ENCODE data around the gene PGPEP1. TPM values are rescaled to one million over a fixed set of nuclear protein-coding genes. Genes with fewer than 3 reads are reported as not detected.

Gene PGPEP1
- total and polyA plus RNA-seq, 11 donors, result 22.5 to 58.6 (median 43.6) TPM

DNA sequence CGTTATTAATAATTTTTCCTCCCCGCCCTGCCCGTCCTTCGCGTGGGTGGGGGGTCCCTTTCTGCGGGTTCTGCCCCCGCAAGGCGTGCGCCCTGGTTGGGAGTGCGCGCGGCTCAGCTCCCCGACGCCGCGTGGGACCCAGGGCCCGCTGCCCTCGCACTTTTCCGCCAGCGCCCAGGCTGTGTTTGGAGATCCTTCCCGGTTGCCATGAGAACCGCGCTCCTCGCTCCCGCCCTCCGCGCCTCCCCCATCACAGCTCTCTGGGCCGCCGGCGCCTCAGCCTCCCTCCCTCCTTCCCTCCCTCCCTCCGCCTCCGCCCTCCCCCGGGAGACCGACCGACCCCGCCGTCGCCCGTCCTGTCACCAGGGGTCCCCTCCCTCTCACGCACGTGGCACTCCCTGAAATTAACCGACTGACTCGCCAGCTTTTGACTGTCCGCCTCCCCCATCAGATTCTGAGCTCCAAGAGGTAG lies 76.4 kb downstream of the PGPEP1 start:
- no peaks in the 10 kb centered on the region for H3K36me3 ChIP-seq
- peak overlapping the region; percentile 89 to 100 (median 95) for H3K27ac ChIP-seq
- no peaks in the 10 kb centered on the region for H3K9me3 ChIP-seq
- no peak for TF ChIP-seq POLR2A (IDR thresholded peaks at IDR 0.05)
- TF ChIP-seq, protein P1, sequence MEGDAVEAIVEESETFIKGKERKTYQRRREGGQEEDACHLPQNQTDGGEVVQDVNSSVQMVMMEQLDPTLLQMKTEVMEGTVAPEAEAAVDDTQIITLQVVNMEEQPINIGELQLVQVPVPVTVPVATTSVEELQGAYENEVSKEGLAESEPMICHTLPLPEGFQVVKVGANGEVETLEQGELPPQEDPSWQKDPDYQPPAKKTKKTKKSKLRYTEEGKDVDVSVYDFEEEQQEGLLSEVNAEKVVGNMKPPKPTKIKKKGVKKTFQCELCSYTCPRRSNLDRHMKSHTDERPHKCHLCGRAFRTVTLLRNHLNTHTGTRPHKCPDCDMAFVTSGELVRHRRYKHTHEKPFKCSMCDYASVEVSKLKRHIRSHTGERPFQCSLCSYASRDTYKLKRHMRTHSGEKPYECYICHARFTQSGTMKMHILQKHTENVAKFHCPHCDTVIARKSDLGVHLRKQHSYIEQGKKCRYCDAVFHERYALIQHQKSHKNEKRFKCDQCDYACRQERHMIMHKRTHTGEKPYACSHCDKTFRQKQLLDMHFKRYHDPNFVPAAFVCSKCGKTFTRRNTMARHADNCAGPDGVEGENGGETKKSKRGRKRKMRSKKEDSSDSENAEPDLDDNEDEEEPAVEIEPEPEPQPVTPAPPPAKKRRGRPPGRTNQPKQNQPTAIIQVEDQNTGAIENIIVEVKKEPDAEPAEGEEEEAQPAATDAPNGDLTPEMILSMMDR (IDR thresholded peaks at IDR 0.05), result no peak
- H3K27me3 ChIP-seq, result peaks cover 0 to 22% (median 0%) of the 10 kb centered on the region in 9 donors
- WGBS, 4 donors, result 1 to 3% (median 2%) methylated on average over 39 to 44 of the region's 44 CpGs
- peak overlapping the region in 11 of 12 donors; percentile 7 to 99 (median 80) for H3K4me3 ChIP-seq
- DNase-seq (peak; percentile 93 to 95 (median 95)), ATAC-seq (peak; percentile 34 to 62 (median 56))
- peaks cover 8 to 71% (median 56%) of the 10 kb centered on the region in 12 donors for H3K4me1 ChIP-seq
- intact Hi-C loops (cut with DNase I), result loop anchor here in 3 of 10 donors (1.0 to 10.0 kb wide), 6 partner anchors 132 to 402 kb away; partner anchors contain the start of genes JUND (in 2 of the 3) and RAB3A (in 1 of the 3)

DNA sequence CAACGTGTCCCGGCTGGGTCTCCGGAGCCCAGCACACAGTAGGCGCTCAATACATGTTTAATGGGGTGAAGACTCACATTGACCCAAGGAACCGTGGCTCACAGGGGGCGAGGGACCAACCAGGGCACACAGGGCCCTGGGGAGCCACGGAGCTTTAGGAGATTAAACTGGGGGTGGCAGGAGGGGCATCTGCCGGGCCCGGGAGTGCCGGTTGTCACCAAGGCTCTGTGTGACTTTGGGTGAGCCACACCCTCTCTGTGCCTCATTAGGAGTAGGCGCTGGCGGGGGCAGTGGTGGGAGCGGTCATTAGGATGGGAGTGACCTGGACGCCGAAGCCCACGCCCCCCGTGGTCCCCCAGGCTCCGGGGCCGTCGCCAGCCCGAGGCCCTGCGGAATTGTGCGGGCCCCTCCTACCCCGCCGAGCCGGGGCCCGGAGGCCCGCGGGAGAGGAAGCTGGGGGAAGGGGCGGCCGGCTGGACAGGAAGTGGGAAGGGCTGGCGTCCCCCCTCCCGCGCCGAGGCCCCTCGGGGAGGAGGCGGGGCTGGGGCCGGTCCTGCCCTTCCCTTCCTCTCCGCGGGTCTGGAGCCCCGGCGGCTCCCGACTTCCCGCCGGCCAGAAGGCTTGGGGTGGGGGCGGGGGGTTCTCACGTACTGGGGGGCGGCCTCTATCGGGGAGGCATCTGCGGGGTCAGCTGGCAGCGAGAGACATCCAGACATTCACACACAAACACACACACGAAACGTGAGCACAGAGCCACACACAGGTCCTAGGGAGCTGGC lies 77.0 kb downstream of the PGPEP1 start:
- peaks cover 8 to 76% (median 57%) of the 10 kb centered on the region in 12 donors for H3K4me1 ChIP-seq
- intact Hi-C loops (cut with DNase I), result loop anchor here in 3 of 10 donors (1.0 to 10.0 kb wide), 6 partner anchors 133 to 403 kb away; partner anchors contain the start of genes JUND (in 2 of the 3) and RAB3A (in 1 of the 3)
- WGBS, 4 donors, result 1 to 3% (median 1%) methylated on average over 13 to 53 of the region's 53 CpGs
- H3K9me3 ChIP-seq, result no peaks in the 10 kb centered on the region
- DNase-seq, result peak; percentile 90 to 94 (median 94)
- TF ChIP-seq POLR2A (IDR thresholded peaks at IDR 0.05), result peak in 1 of 2 donors; percentile 51
- TF ChIP-seq, protein P1 (IDR thresholded peaks at IDR 0.05), result no peak
- peak; percentile 8 to 62 (median 56) for ATAC-seq
- peaks cover 0 to 22% (median 0%) of the 10 kb centered on the region in 9 donors for H3K27me3 ChIP-seq
- no peaks in the 10 kb centered on the region for H3K36me3 ChIP-seq
- H3K4me3 ChIP-seq, result peak overlapping the region; percentile 3 to 99 (median 78)
- peak overlapping the region; percentile 89 to 100 (median 95) for H3K27ac ChIP-seq

DNA sequence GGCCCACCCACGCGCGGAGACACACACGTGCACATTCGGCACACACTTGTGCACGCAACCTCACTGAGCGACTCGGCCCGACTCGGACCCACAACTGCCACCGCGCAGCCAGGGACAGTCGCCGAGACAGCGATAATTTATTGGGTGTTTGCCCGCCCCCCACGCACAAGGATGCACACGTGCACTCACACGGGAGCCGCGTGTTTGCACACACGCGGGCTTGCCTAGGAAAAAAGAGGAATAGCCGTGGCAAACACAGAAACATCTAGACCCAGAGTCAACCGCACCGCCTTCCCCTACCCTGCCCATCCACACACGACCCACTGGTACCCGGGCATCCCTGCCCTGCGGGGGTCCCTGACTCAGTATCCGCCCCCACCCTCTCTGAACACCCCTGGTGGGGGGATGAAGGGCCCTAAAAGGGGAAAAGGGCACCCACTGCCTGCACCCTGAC lies 77.7 kb downstream of the PGPEP1 start:
- peaks cover 8 to 82% (median 60%) of the 10 kb centered on the region in 12 donors for H3K4me1 ChIP-seq
- intact Hi-C loops (cut with DNase I), result loop anchor here in 3 of 10 donors (5.0 to 10.0 kb wide), 5 partner anchors 133 to 403 kb away; partner anchors contain the start of genes JUND (in 1 of the 3) and RAB3A (in 1 of the 3)
- H3K4me3 ChIP-seq, result peak overlapping the region in 11 of 12 donors; percentile 3 to 99 (median 80)
- peaks cover 0 to 22% (median 0%) of the 10 kb centered on the region in 9 donors for H3K27me3 ChIP-seq
- H3K9me3 ChIP-seq, result no peaks in the 10 kb centered on the region
- peak overlapping the region; percentile 89 to 100 (median 95) for H3K27ac ChIP-seq
- no peak for ATAC-seq
- H3K36me3 ChIP-seq, result no peaks in the 10 kb centered on the region
- no peak for TF ChIP-seq POLR2A (IDR thresholded peaks at IDR 0.05)
- TF ChIP-seq, protein P1 (IDR thresholded peaks at IDR 0.05), result no peak
- DNase-seq, result peak in 2 of 5 donors; percentile 61 to 65
- WGBS, 4 donors, result 10 to 17% (median 10%) methylated on average over 27 to 30 of the region's 30 CpGs

Measured in heart left ventricle (tissue), 16 donors.